PFSK-1 (cell line): Measurements from ENCODE around the gene CEMIP2.

Experiments
- FOXP2 ChIP-seq: optimal IDR thresholded peaks from 2 replicates; pipeline ENCODE3; 2011; ENCODE audit warnings: borderline replicate concordance, control low read depth, inconsistent platforms; ENCODE audit not compliant: insufficient read depth; ENCODE audit errors: extremely low read length, extremely low read depth
- POLR2AphosphoS5 ChIP-seq: IDR thresholded peaks from 2 replicates; pipeline ENCODE4 v1.6.1; 2012; ENCODE audit warnings: low read depth, mild to moderate bottlenecking, control low read depth, low read length, moderate library complexity
- REST ChIP-seq, 2 experiments: IDR thresholded peaks; 2 replicates each; pipeline versions ENCODE4 v1.6.1 to v1.8.0; 2011 to 2012; ENCODE audit warnings: low read depth in 2 of 2, low read length in 2 of 2, control low read depth in 1 of 2, inconsistent platforms in 1 of 2, mild to moderate bottlenecking in 1 of 2, moderate library complexity in 1 of 2; ENCODE audit not compliant: insufficient read depth in 1 of 2
- SIN3A ChIP-seq: IDR thresholded peaks from 2 replicates; pipeline ENCODE4 v1.6.1; 2012; ENCODE audit warnings: mild to moderate bottlenecking, low read length, moderate library complexity, borderline replicate concordance; ENCODE audit not compliant: insufficient read depth
- TAF1 ChIP-seq: IDR thresholded peaks from 2 replicates; pipeline ENCODE4 v1.6.1; 2012; ENCODE audit warnings: low read length, control low read depth, borderline replicate concordance; ENCODE audit not compliant: insufficient read depth

CEMIP2 gene

DNA sequence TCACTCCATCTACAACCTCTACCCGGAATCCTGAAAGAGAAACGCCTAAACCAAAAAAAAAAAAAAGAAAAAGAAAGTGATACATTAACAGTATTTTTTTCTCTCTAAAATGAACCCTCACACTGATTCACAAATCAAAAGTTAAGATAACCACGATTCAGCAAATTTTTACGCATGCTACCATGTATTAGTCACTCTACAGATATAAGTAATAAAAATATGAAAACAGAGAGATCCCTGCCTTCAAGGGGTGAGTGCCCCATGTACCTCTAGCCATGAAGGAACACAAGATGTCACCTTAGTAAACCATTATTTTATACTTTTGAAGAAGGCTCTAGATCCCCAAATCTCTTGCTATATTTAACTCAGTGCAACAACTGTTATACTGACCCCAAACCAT lies 33.4 kb downstream of the CEMIP2 start:
- no peak for TF ChIP-seq POLR2AphosphoS5
- no peak for TF ChIP-seq SIN3A
- TF ChIP-seq REST (IDR thresholded peaks at IDR 0.05; ENCODE audit: insufficient read depth in 1 of 2, low read depth in 2 of 2, low read length in 2 of 2): no peak
- no peak for TF ChIP-seq FOXP2
- TF ChIP-seq TAF1: no peak

DNA sequence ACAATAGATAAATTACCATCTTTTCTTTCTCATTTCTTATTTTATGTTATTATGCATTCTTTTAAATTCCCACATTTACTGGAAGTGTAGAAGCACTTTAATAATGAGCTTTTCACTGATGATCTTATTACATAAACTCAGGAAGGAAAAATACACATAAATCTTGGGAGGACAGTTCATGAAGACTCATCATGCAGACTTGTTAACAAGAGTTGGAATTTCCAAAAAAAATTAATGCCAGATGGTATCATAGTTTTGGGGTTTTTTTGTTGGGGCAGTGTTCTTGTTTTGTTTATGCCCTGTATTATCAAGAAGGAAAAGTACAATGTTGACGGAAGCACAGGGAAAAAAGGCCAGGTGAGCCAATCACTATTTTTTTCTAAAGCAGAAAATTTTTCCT lies 35.1 kb downstream of the CEMIP2 start:
- TF ChIP-seq FOXP2: no peak
- no peak for TF ChIP-seq TAF1
- TF ChIP-seq SIN3A: no peak
- no peak for TF ChIP-seq POLR2AphosphoS5
- TF ChIP-seq REST (IDR thresholded peaks at IDR 0.05; ENCODE audit: insufficient read depth in 1 of 2, low read depth in 2 of 2, low read length in 2 of 2): no peak

DNA sequence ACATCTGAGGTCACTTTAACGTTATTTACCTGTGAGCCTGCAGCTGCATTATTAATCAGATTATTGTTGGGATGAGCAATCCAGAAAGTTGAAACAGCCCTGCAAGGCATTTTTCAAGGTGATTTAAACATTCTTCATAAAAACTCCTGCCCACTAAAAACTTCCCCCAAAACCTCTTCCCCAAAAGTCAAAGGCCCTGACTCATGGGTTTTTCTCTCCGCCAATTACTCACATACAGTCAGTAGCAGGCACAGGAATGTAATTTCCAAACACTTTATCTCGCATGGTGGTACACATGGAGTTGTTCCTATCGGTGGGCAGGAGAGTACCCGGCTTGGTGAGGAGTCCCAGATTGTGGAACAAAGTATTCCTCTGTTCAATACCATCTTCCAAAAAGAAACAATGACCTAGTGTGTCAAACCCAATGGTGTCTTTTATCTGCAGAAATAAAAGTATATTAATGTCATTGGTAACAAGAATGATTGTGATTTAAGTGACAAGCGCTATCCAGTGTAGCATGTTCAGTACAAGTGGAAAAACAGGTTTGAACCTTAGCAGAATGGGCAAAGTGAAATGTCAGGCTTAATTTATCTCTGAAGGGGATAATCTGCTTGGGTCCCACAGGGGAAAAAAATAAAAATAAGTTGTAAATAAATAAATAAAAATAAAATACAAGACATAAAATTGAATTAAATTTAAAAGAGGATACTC lies 38.3 kb downstream of the CEMIP2 start:
- TF ChIP-seq POLR2AphosphoS5 (no peak), TAF1 (no peak), FOXP2 (no peak), REST (IDR thresholded peaks at IDR 0.05; ENCODE audit: insufficient read depth in 1 of 2, low read depth in 2 of 2, low read length in 2 of 2) (no peak), SIN3A (no peak)

GRCh38 chr9:71726723-71727122 lies 41.6 kb downstream of the CEMIP2 start:
- no peak for TF ChIP-seq REST (IDR thresholded peaks at IDR 0.05; ENCODE audit: insufficient read depth in 1 of 2, low read depth in 2 of 2, low read length in 2 of 2)

DNA sequence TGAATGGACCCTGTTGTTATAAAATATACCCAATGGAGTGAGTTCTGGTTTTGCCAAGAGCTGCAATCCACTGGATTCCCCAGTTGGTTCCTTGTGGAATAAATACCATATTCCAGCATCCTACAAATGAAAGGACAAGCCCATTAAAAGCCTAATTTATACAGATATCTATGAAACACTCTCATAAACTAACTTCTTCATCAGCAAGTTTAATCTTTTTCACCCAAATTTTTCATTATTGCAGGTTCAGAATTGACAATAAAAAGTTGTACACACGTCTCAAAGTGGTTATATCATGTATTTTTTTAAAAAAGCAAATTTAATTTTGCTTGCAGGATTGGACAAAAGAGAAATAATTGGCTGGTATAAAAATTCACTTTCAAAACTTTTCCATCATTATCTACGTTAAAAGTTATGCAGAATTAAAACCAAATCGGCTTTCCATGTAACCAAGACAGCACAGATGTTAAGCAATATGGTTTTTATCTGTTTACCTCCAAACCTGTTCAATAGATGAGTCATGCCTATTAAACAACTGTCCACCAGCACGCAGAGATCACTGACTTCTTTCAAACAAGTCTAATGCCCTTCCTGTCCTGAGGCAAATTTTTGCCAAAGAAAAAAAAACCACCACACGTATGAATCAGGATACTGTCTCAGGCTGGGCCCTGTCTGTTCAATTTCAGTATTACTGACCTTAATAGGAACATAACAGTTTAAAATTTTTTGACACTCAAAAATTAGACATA lies 42.5 kb downstream of the CEMIP2 start:
- TF ChIP-seq POLR2AphosphoS5: no peak
- TF ChIP-seq FOXP2: no peak
- TF ChIP-seq TAF1: no peak
- no peak for TF ChIP-seq SIN3A
- no peak for TF ChIP-seq REST (IDR thresholded peaks at IDR 0.05; ENCODE audit: insufficient read depth in 1 of 2, low read depth in 2 of 2, low read length in 2 of 2)
